ENCODE results near the gene NKAIN2.

NKAIN2 gene

GRCh38 chr6:124869416-124869815 lies 1065.8 kb downstream of the NKAIN2 start:
- no peak for DNase-seq

GRCh38 chr6:124870611-124871459 lies 1067.2 kb downstream of the NKAIN2 start:
- no peak for DNase-seq

- DNase-seq, result no peak
Observed at GRCh38 chr6:124872361-124873065, 1068.8 kb downstream of the NKAIN2 start.

GRCh38 chr6:124873066-124873410 lies 1069.4 kb downstream of the NKAIN2 start:
- no peak for DNase-seq

Data from CD4-positive, alpha-beta T cell treated with Interleukin-4 for 4 hours (primary cell).